Heart right ventricle (tissue), 16 donors: ENCODE measurements around the gene KIAA1671. TPM values are rescaled to one million over a fixed set of nuclear protein-coding genes. Genes with fewer than 3 reads are reported as not detected.
"Not testable (repeated sequence)": the region's sequence is repeated elsewhere in the genome, so short reads cannot be mapped to it uniquely, and the experiment has no call there.

Source experiments
- ATAC-seq, 8 donors: fragments of 200-7000 bp; cut with Tn5 transposase; one replicate each; pipeline ENCODE4 v1.9.1; 2020; ENCODE audit warnings: mild to moderate bottlenecking in 8 of 8, moderate library complexity in 8 of 8, moderate number of reproducible peaks in 1 of 8
- DNase-seq, 2 donors: peaks; one replicate each; pipeline ENCODE4 v3.0.0-alpha.2; 2020
- H3K27ac ChIP-seq, 10 donors: fragments of 200-600 bp; sonication (generic) in 2 of 10; one replicate each; pipeline versions ENCODE4 v1.5.0 to v1.8.0; 2020 to 2022; ENCODE audit warnings: mild to moderate bottlenecking in 3 of 10
- H3K27me3 ChIP-seq, 7 donors: fragments of 200-600 bp; one replicate each; pipeline ENCODE4 v1.8.0; 2021 to 2022; ENCODE audit warnings: mild to moderate bottlenecking in 2 of 7
- H3K36me3 ChIP-seq, 9 donors: fragments of 200-600 bp; sonication (generic) in 1 of 9; one replicate each; pipeline versions ENCODE4 v1.5.0 to v1.8.0; 2020 to 2022; ENCODE audit warnings: mild to moderate bottlenecking in 2 of 9
- H3K4me1 ChIP-seq, 9 donors: fragments of 200-600 bp; sonication (generic) in 1 of 9; one replicate each; pipeline versions ENCODE4 v1.5.0 to v1.8.0; 2020 to 2022; ENCODE audit warnings: mild to moderate bottlenecking in 4 of 9
- H3K4me3 ChIP-seq, 10 donors: fragments of 200-600 bp; sonication (generic) in 2 of 10; one replicate each; pipeline versions ENCODE4 v1.5.0 to v1.8.0; 2020 to 2022; ENCODE audit warnings: mild to moderate bottlenecking in 7 of 10, moderate library complexity in 2 of 10
- H3K9me3 ChIP-seq, 11 donors: fragments of 200-600 bp in 10 of 11; sonication (generic) in 2 of 11; one replicate each; pipeline versions ENCODE4 v1.5.0 to v1.8.0; 2013 to 2022; ENCODE audit warnings: mild to moderate bottlenecking in 2 of 11, control low read depth in 1 of 11, moderate library complexity in 1 of 11
- WGBS, 2 donors: extraction: QIAGEN DNeasy Blood & Tissue Kit; methylation state at CpG; one replicate each; pipeline ENCODE4 v1.1.7; 2013; ENCODE audit warnings: inconsistent platforms in 1 of 2; 5-methylcytosine and 5-hydroxymethylcytosine counted together
- intact Hi-C, 10 donors: fragments of 100-400 bp; cut with DNase I; formaldehyde crosslinking; loops; one replicate each; pipeline versions ENCODE4 v1.11.1 to v1.14.2; 2022
- polyA plus RNA-seq, 2 donors: library from polyadenylated mRNA; stranded (reverse); fragments of 200-250 nt; gene quantifications; one replicate each; pipeline ENCODE4 v1.2.3, GENCODE V29; 2013
- total RNA-seq, 10 donors: library from RNA; stranded (reverse); fragmentation: NEBNext Ultra II Directional in 3 of 10; extraction: Animal tissue kit (Norgen Biotek cat#: 25700) in 3 of 10; gene quantifications; one replicate each; pipeline versions ENCODE4 v1.2.1 to v1.2.4, GENCODE V29; 2021 to 2023
- TF ChIP-seq, protein P1 (sequence below), 9 donors: fragments of 200-600 bp; sonication (generic) in 2 of 9; IDR thresholded peaks; one replicate each; pipeline versions ENCODE4 v1.5.0 to v1.8.0; 2021 to 2022; ENCODE audit warnings: antibody characterized with exemption in 9 of 9, mild to moderate bottlenecking in 5 of 9, moderate library complexity in 1 of 9
- donor health status: Arrhythmogenic right ventricular cardiomyopathy.
- donor health status: ischemic (EF 13 %, LVEDD 7.1; RV severe dilation, severe dysfunction).
- donor health status: healthy with polysubstance abuse.
- donor health status: DM: no; HTN: yes; CAD: no.
- donor health status: DM: no; HTN: no; CAD: no.
- donor health status: ischemic (EF 25% LVEDD 6.9; RV normal size, moderate dysfunction).
- donor health status: ischemic (EF 25% LVEDD 5.7; RV mildly dilated, moderate dysfunction).
- donor health status: healthy.
- donor health status: DM: yes; HTN: yes; CAD: no.
- donor health status: Ischemic cardiomyopathy.
- donor health status: ischemic (EF 35%, LVEDD 5.7; RV mildly dilated, moderate dysfunction).
- donor health status: nonischemic (EF 11% LVEDD 7.7; RV severe dilation, severe dysfunction).
- donor health status: DM: yes; HTN: yes; CAD: no.
- donor health status: PGD.
- donor health status: ischemic (EF 29% LVEDD 5.4; RV normal size, mild dysfunction).
- donor health status: nonischemic (EF 23%, LVEDD 6.1; RV moderate dilation, normal function).

The KIAA1671 gene
- total and polyA plus RNA-seq, 12 donors: 2.9 to 26.2 (median 13.7) TPM

DNA sequence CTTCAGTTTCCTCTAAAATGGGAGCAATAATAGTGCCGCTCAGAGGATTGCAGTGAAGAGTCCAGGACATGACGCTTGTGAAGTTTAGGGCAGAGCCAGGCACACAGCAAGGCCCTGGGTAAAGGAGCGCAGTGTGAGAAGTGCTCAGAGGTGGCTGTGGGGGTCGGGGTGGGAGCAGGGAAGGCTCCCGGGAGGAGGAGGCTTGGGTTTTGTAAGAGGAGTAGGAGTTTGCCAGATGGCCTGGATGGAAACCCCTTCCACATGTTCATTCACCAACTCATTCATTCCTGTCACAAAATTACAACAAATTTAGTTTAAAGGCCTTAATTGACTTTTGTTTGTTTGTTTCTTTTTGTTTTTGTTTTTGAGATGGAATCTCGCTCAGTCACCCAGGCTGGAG, 283.9 kb downstream of the KIAA1671 start:
- no peaks in the 10 kb centered on the region for H3K9me3 ChIP-seq
- H3K4me3 ChIP-seq: no peak overlapping the region
- ATAC-seq: no peak
- no peak for DNase-seq
- no peaks in the 10 kb centered on the region for H3K36me3 ChIP-seq
- 87% methylated on average over 6 of the region's 6 CpGs for WGBS, 2 donors
- no peak overlapping the region for H3K27ac ChIP-seq
- TF ChIP-seq, protein P1, sequence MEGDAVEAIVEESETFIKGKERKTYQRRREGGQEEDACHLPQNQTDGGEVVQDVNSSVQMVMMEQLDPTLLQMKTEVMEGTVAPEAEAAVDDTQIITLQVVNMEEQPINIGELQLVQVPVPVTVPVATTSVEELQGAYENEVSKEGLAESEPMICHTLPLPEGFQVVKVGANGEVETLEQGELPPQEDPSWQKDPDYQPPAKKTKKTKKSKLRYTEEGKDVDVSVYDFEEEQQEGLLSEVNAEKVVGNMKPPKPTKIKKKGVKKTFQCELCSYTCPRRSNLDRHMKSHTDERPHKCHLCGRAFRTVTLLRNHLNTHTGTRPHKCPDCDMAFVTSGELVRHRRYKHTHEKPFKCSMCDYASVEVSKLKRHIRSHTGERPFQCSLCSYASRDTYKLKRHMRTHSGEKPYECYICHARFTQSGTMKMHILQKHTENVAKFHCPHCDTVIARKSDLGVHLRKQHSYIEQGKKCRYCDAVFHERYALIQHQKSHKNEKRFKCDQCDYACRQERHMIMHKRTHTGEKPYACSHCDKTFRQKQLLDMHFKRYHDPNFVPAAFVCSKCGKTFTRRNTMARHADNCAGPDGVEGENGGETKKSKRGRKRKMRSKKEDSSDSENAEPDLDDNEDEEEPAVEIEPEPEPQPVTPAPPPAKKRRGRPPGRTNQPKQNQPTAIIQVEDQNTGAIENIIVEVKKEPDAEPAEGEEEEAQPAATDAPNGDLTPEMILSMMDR (IDR thresholded peaks at IDR 0.05): no peak
- H3K4me1 ChIP-seq: peaks cover 0 to 6% (median 0%) of the 10 kb centered on the region in 9 donors
- intact Hi-C loops: loop anchor here in 2 of 10 donors (5.0 to 10.0 kb wide), 2 partner anchors 96 to 98 kb away; no protein-coding TSS in a partner anchor
- peaks cover 5 to 53% (median 27%) of the 10 kb centered on the region in 7 donors for H3K27me3 ChIP-seq

DNA sequence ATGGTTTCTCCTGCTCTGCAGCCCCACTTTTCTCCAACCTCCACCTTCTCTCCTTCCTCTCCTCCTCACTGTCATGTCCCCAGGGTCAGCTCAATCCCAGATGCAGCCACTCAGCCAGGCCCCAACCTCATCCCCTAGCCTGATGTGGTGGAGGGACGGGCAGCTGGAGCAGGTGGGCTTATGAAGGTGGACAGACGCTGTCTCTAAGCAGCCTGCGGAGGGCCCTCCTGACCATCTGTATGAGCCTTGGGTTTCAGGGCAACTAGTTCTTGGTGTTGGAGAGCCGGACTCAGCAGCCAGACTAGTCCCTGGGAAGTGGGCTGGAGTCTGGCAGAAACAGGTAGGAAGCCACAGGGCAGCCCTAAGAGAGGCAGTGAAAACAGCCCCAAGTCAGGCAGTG, 285.0 kb downstream of the KIAA1671 start:
- ATAC-seq: no peak
- H3K36me3 ChIP-seq: no peaks in the 10 kb centered on the region
- H3K4me1 ChIP-seq: peaks cover 0 to 6% (median 0%) of the 10 kb centered on the region in 9 donors
- DNase-seq: no peak
- TF ChIP-seq, protein P1 (IDR thresholded peaks at IDR 0.05): no peak
- no peak overlapping the region for H3K27ac ChIP-seq
- peaks cover 0 to 49% (median 27%) of the 10 kb centered on the region in 7 donors for H3K27me3 ChIP-seq
- intact Hi-C loops: loop anchor here in 2 of 10 donors (5.0 to 10.0 kb wide), 2 partner anchors 95 to 97 kb away; no protein-coding TSS in a partner anchor
- H3K9me3 ChIP-seq: no peaks in the 10 kb centered on the region
- WGBS, 2 donors: 74 to 75% methylated on average over 4 of the region's 4 CpGs
- H3K4me3 ChIP-seq: no peak overlapping the region

DNA sequence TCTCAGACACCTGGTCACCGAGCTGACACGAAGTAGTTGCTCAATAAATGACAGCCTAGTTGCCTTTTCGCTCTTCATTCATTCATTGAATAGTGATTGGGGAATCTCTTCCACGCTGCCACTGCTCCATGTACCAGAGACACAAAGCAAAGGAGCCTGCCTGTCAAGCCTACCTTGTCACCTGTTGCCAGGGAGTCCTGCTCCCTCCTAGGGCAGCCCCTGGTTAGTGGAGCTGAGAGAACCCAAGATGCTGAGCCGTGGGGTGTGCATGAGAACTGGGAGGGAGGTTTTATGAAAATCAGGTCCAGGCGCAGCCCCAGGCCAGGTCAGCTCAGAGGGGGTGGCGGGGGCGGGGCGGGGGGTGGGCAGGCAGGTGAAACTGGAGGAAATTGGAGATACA, 285.5 kb downstream of the KIAA1671 start:
- not testable (repeated sequence) for H3K27ac ChIP-seq, H3K4me3 ChIP-seq, DNase-seq, ATAC-seq, H3K36me3 ChIP-seq, H3K9me3 ChIP-seq, H3K4me1 ChIP-seq
- peaks cover 0 to 45% (median 26%) of the 10 kb centered on the region in 7 donors for H3K27me3 ChIP-seq
- 60 to 64% methylated on average over 8 of the region's 9 CpGs for WGBS, 2 donors
- intact Hi-C loops: loop anchor here in 2 of 10 donors (5.0 to 10.0 kb wide), 2 partner anchors 94 to 97 kb away; no protein-coding TSS in a partner anchor

Other genes with a start within 250 kb of the KIAA1671 start
- not detected for gene PIWIL3, start 178.0 kb upstream of the KIAA1671 start, total RNA-seq
- not detected for gene PIWIL3, start 178.0 kb upstream of the KIAA1671 start, polyA plus RNA-seq
- gene SGSM1, start 146.5 kb upstream of the KIAA1671 start, total RNA-seq: 10 to 100 TPM in 1 of 10 donors, 1 to 10 TPM in 9; 5.5 to 14.3 (median 8.3) TPM
- 1 to 10 TPM; 1.1 to 7.2 TPM for gene SGSM1, start 146.5 kb upstream of the KIAA1671 start, polyA plus RNA-seq
- gene LHFPL7, start 6.0 kb upstream of the KIAA1671 start, total RNA-seq: not detected
- not detected for gene LHFPL7, start 6.0 kb upstream of the KIAA1671 start, polyA plus RNA-seq
- gene CRYBB3, start 247.1 kb downstream of the KIAA1671 start, total RNA-seq: under 1 TPM in 2 of 10 donors, not detected in 8; 0.38 to 0.44 TPM
- under 1 TPM; 0.06 to 0.37 TPM for gene CRYBB3, start 247.1 kb downstream of the KIAA1671 start, polyA plus RNA-seq